ENCODE results near the gene ZBTB22.
"Not testable (repeated sequence)": the region's sequence is repeated elsewhere in the genome, so short reads cannot be mapped to it uniquely, and the experiment has no call there.

The ZBTB22 gene

GRCh38 chr6:33344701-33345697, 27.5 kb upstream of the ZBTB22 start:
- peak in 1 of 2 experiments; percentile 86 for DNase-seq (ENCODE audit: low read depth in 1 of 2, low spot score in 1 of 2)
- in situ Hi-C loops (cut with HindIII; ENCODE audit: low pct_unique_long_range_greater_than_20kb, low sequenced_read_pairs): no loop called here
- TF ChIP-seq JUND (IDR thresholded peaks at IDR 0.05; ENCODE audit: low read depth): no peak

GRCh38 chr6:33343953-33344611, 26.5 kb upstream of the ZBTB22 start:
- TF ChIP-seq JUND (IDR thresholded peaks at IDR 0.05; ENCODE audit: low read depth): no peak
- in situ Hi-C loops (cut with HindIII; ENCODE audit: low pct_unique_long_range_greater_than_20kb, low sequenced_read_pairs): no loop called here
- no peak for DNase-seq (ENCODE audit: low read depth in 1 of 2, low spot score in 1 of 2)

GRCh38 chr6:33343606-33343952, 26.0 kb upstream of the ZBTB22 start:
- DNase-seq (ENCODE audit: low read depth in 1 of 2, low spot score in 1 of 2); in situ Hi-C loops (cut with HindIII; ENCODE audit: low pct_unique_long_range_greater_than_20kb, low sequenced_read_pairs): not testable (repeated sequence)

- in situ Hi-C loops (cut with HindIII; ENCODE audit: low pct_unique_long_range_greater_than_20kb, low sequenced_read_pairs): no loop called here
- no peak for TF ChIP-seq JUND (IDR thresholded peaks at IDR 0.05; ENCODE audit: low read depth)
- no peak for DNase-seq (ENCODE audit: low read depth in 1 of 2, low spot score in 1 of 2)
Measured at GRCh38 chr6:33339193-33339592, 21.6 kb upstream of the ZBTB22 start.

GRCh38 chr6:33336495-33336894, 19.0 kb upstream of the ZBTB22 start:
- no peak for TF ChIP-seq JUND (IDR thresholded peaks at IDR 0.05; ENCODE audit: low read depth)
- in situ Hi-C loops (cut with HindIII; ENCODE audit: low pct_unique_long_range_greater_than_20kb, low sequenced_read_pairs): no loop called here
- DNase-seq (ENCODE audit: low read depth in 1 of 2, low spot score in 1 of 2): no peak

- DNase-seq (ENCODE audit: low read depth in 1 of 2, low spot score in 1 of 2): no peak
- TF ChIP-seq JUND (IDR thresholded peaks at IDR 0.05; ENCODE audit: low read depth): no peak
- in situ Hi-C loops (cut with HindIII; ENCODE audit: low pct_unique_long_range_greater_than_20kb, low sequenced_read_pairs): no loop called here
Measured at GRCh38 chr6:33335916-33336315, 18.4 kb upstream of the ZBTB22 start.

GRCh38 chr6:33333666-33334065, 16.1 kb upstream of the ZBTB22 start:
- DNase-seq (ENCODE audit: low read depth in 1 of 2, low spot score in 1 of 2): no peak
- TF ChIP-seq JUND (IDR thresholded peaks at IDR 0.05; ENCODE audit: low read depth): no peak
- in situ Hi-C loops (cut with HindIII; ENCODE audit: low pct_unique_long_range_greater_than_20kb, low sequenced_read_pairs): no loop called here

GRCh38 chr6:33330736-33331135, 13.2 kb upstream of the ZBTB22 start:
- in situ Hi-C loops (cut with HindIII; ENCODE audit: low pct_unique_long_range_greater_than_20kb, low sequenced_read_pairs): no loop called here
- DNase-seq (ENCODE audit: low read depth in 1 of 2, low spot score in 1 of 2): no peak
- TF ChIP-seq JUND (IDR thresholded peaks at IDR 0.05; ENCODE audit: low read depth): no peak

GRCh38 chr6:33329058-33329457, 11.5 kb upstream of the ZBTB22 start:
- in situ Hi-C loops (cut with HindIII; ENCODE audit: low pct_unique_long_range_greater_than_20kb, low sequenced_read_pairs): no loop called here
- no peak for DNase-seq (ENCODE audit: low read depth in 1 of 2, low spot score in 1 of 2)
- TF ChIP-seq JUND (IDR thresholded peaks at IDR 0.05; ENCODE audit: low read depth): no peak

- DNase-seq (ENCODE audit: low read depth in 1 of 2, low spot score in 1 of 2): no peak
- in situ Hi-C loops (cut with HindIII; ENCODE audit: low pct_unique_long_range_greater_than_20kb, low sequenced_read_pairs): no loop called here
- TF ChIP-seq JUND (IDR thresholded peaks at IDR 0.05; ENCODE audit: low read depth): no peak
Measured at GRCh38 chr6:33324125-33324524, 6.6 kb upstream of the ZBTB22 start.

GRCh38 chr6:33323623-33323948, 6.0 kb upstream of the ZBTB22 start:
- in situ Hi-C loops (cut with HindIII; ENCODE audit: low pct_unique_long_range_greater_than_20kb, low sequenced_read_pairs): no loop called here
- DNase-seq (ENCODE audit: low read depth in 1 of 2, low spot score in 1 of 2): no peak
- no peak for TF ChIP-seq JUND (IDR thresholded peaks at IDR 0.05; ENCODE audit: low read depth)

- in situ Hi-C loops (cut with HindIII; ENCODE audit: low pct_unique_long_range_greater_than_20kb, low sequenced_read_pairs): no loop called here
- DNase-seq (ENCODE audit: low read depth in 1 of 2, low spot score in 1 of 2): no peak
- no peak for TF ChIP-seq JUND (IDR thresholded peaks at IDR 0.05; ENCODE audit: low read depth)
Measured at GRCh38 chr6:33321227-33321626, 3.7 kb upstream of the ZBTB22 start.
